ENCODE data around the gene PIAS2.

Gene PIAS2

DNA sequence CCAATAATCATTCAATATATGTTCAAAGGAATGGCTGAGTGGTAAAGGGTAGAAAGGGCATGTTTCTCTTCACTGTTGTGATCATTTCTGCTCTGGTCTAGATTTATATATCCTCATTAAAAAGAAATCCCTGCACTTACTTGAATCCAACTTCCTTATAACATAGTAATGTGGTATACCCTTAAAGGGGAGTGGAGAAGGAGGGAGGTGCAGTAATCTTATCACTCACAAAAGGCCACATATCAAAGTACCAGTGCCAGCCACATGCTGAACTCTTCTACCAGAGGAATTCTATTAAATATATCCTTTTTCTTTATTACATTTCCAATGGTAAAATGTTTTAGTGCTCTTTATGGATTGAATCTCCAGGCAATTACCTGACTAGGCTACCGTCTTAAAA, 3.3 kb upstream of the PIAS2 start:
- Histone ChIP-seq H3K4me3 (ENCODE audit: low read depth, low read length) (no peak overlapping the region), H3K9me3 (ENCODE audit: severe bottlenecking) (peaks cover 12% of the 10 kb centered on the region), H3K36me3 (no peaks in the 10 kb centered on the region), H3K27me3 (ENCODE audit: insufficient read depth, low read depth, severe bottlenecking) (no peaks in the 10 kb centered on the region), H3K27ac (no peak overlapping the region)
- no peak for DNase-seq
- TF ChIP-seq, protein P1, sequence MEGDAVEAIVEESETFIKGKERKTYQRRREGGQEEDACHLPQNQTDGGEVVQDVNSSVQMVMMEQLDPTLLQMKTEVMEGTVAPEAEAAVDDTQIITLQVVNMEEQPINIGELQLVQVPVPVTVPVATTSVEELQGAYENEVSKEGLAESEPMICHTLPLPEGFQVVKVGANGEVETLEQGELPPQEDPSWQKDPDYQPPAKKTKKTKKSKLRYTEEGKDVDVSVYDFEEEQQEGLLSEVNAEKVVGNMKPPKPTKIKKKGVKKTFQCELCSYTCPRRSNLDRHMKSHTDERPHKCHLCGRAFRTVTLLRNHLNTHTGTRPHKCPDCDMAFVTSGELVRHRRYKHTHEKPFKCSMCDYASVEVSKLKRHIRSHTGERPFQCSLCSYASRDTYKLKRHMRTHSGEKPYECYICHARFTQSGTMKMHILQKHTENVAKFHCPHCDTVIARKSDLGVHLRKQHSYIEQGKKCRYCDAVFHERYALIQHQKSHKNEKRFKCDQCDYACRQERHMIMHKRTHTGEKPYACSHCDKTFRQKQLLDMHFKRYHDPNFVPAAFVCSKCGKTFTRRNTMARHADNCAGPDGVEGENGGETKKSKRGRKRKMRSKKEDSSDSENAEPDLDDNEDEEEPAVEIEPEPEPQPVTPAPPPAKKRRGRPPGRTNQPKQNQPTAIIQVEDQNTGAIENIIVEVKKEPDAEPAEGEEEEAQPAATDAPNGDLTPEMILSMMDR (IDR thresholded peaks at IDR 0.05; ENCODE audit: low read depth, low read length): no peak

DNA sequence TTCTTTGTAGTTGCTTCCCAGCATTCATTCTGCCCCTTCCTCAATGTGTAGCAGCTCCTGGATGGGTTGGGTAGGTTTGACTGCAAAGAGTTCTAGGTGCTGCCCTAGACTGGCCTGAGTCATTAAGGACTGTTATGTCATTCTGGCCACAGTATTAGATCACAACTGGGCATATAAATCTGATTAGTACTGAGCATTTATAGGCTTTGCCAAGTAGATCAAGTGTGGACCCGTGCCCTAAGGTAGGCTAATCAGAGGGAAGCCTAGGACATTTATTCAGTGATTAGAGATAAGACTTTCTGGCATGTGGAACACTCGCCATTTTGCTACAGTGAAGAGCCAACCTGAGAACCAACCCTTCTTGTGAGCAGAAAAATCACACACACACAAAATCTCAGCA, 2.8 kb upstream of the PIAS2 start:
- Histone ChIP-seq H3K36me3 (no peaks in the 10 kb centered on the region; the same call in 1 of the 2 replicates), H3K4me3 (ENCODE audit: low read depth, low read length) (no peak overlapping the region), H3K9me3 (ENCODE audit: severe bottlenecking) (peaks cover 12% of the 10 kb centered on the region), H3K27me3 (ENCODE audit: insufficient read depth, low read depth, severe bottlenecking) (no peaks in the 10 kb centered on the region), H3K27ac (no peak overlapping the region)
- TF ChIP-seq, protein P1 (IDR thresholded peaks at IDR 0.05; ENCODE audit: low read depth, low read length): no peak
- DNase-seq: no peak

DNA sequence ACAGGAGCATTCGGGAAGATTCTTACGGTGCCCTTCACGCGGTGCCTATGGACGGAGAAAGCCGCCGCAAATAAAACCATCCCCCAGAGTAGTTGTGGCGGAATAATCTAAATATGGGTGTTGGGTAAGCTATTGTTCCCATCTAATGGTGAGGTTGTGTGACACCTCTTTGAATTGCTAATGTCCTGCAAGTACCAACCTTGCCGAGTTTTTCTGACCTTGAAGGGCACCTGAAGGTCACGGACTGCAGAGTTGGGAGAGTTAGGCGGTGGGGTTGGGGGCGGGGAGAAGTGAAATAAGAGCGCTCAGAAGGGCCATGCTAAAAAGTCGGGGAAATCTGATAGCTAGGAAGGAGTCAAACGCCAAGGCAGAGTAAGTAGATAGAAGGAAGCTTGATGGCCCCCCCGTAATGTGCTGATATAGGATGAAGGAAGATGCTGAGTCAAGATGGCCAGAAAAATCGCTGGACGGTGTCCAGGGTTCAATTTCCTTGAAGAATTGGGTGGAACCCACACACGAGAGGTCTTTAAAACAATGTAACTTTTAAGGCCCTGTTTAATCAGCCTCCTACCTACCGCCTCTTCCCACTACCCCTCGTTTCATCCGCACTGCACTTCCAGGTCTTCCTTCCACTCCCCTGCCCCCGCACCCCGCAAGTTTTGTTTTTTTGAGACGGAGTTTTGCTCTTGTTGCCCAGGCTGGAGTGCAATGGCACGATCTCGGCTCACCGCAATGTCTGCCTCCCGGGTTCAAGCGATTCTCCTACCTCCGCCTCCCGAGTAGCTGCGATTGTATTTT, 695 bp upstream of the PIAS2 start:
- TF ChIP-seq, protein P1 (IDR thresholded peaks at IDR 0.05; ENCODE audit: low read depth, low read length): no peak

DNA sequence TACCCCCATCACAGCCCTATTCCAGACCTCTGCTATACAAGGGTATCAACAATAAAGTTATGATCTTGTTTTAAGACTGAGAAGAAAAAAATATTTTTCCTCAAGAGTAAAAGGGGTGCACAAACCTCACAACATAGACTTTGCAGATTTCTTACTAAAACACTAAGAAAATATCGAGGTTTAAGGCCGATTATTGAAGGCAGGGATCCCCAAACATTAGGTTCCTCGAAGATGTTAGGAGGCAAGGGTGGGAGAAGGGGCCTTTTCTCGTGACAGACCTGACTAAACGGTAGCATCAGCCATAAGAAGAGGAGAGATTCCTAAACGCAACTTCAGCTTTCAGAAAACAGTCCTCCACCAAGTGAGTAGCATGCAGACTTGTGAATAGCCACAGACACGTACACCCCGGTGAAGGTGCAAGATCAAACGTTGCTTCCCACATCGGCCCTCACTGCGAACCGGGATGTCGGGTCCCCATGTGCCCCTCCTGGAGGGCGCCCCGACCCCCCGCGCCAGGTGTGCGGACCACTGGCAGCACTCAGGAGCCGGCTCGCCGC, 678 bp downstream of the PIAS2 start:
- no peaks in the 10 kb centered on the region for H3K27me3 ChIP-seq (ENCODE audit: insufficient read depth, low read depth, severe bottlenecking)
- peak overlapping the region; percentile 89 for H3K27ac ChIP-seq
- DNase-seq: no peak
- H3K36me3 ChIP-seq: no peaks in the 10 kb centered on the region; the same call in 1 of the 2 replicates
- TF ChIP-seq, protein P1 (IDR thresholded peaks at IDR 0.05; ENCODE audit: low read depth, low read length): no peak
- H3K4me3 ChIP-seq (ENCODE audit: low read depth, low read length): peak overlapping the region; percentile 93
- H3K9me3 ChIP-seq (ENCODE audit: severe bottlenecking): peaks cover 6% of the 10 kb centered on the region

More for the DNA sequence above, 695 bp upstream of the PIAS2 start:
- Histone ChIP-seq H3K27me3 (ENCODE audit: insufficient read depth, low read depth, severe bottlenecking) (no peaks in the 10 kb centered on the region), H3K27ac (peak overlapping the region; percentile 89), H3K9me3 (ENCODE audit: severe bottlenecking) (peaks cover 6% of the 10 kb centered on the region), H3K4me3 (ENCODE audit: low read depth, low read length) (peak overlapping the region; percentile 44), H3K36me3 (no peaks in the 10 kb centered on the region; the same call in 1 of the 2 replicates)
- DNase-seq: no peak

DNA sequence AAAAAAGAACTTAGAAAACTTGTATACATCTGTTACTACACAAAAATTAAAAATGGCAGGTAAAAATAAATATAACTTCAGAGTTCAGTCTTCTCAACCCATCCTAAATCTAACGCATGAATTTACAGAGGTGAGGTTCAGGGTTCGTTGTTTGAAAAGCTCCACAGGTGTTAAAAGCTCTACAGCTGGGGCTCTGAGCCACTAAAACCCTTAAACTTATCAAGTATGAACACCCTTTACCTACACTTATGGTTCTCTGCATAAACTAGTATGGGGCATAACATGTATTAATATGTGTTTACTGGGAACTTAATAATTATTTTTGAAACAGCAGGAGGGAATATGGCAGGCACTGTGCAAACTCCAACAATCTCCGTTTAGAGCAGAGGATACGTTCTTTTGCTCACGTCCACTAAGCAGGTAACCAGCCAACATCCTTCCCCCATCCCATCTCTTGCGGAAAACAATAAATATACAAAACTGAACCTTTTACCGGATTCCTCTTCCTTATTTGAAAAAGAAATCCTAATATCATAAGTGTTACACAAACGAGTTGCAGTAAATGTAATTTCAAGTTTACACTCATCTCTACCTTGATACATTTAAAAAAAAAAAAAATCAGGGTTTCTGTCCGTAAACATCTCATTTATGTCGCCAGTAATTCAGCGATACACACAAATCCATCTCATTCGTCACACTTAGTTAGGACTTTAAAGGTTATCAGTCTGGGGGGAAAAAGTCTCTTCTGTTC, 1.3 kb downstream of the PIAS2 start:
- peaks cover 6% of the 10 kb centered on the region for H3K9me3 ChIP-seq (ENCODE audit: severe bottlenecking)
- TF ChIP-seq, protein P1 (IDR thresholded peaks at IDR 0.05; ENCODE audit: low read depth, low read length): no peak
- H3K4me3 ChIP-seq (ENCODE audit: low read depth, low read length): peak overlapping the region; percentile 93
- H3K27me3 ChIP-seq (ENCODE audit: insufficient read depth, low read depth, severe bottlenecking): no peaks in the 10 kb centered on the region
- no peaks in the 10 kb centered on the region; the same call in 1 of the 2 replicates for H3K36me3 ChIP-seq
- DNase-seq: no peak
- H3K27ac ChIP-seq: no peak overlapping the region; the same call in 1 of the 2 replicates
